GM12875 (cell line): ENCODE data around the gene FRMPD1.

ENCODE experiments used
- H3K4me3 ChIP-seq: one replicate; pipeline ENCODE4 v1.5.1; 2011; ENCODE audit warnings: low read depth, low read length, control low read depth
- CTCF ChIP-seq: IDR thresholded peaks from 2 replicates; pipeline ENCODE4 v1.5.1; 2011; ENCODE audit warnings: low read depth, mild to moderate bottlenecking, control low read depth, inconsistent platforms, low read length, moderate library complexity, borderline replicate concordance; ENCODE audit not compliant: insufficient read depth

FRMPD1 gene

GRCh38 chr9:37730256-37730655 is 79.5 kb downstream of the FRMPD1 start:
- TF ChIP-seq CTCF = no peak
- no peak overlapping the region for H3K4me3 ChIP-seq

- no peak overlapping the region for H3K4me3 ChIP-seq
- no peak for TF ChIP-seq CTCF
Observed at GRCh38 chr9:37730839-37731238, 80.1 kb downstream of the FRMPD1 start.

GRCh38 chr9:37732086-37732741 is 81.5 kb downstream of the FRMPD1 start:
- TF ChIP-seq CTCF = no peak

GRCh38 chr9:37732952-37733351 is 82.2 kb downstream of the FRMPD1 start:
- no peak for TF ChIP-seq CTCF

More at GRCh38 chr9:37732086-37732741, 81.5 kb downstream of the FRMPD1 start:
- H3K4me3 ChIP-seq = no peak overlapping the region

GRCh38 chr9:37739222-37739621 is 88.5 kb downstream of the FRMPD1 start:
- no peak for TF ChIP-seq CTCF
- H3K4me3 ChIP-seq = no peak overlapping the region

More at GRCh38 chr9:37732952-37733351, 82.2 kb downstream of the FRMPD1 start:
- no peak overlapping the region for H3K4me3 ChIP-seq

GRCh38 chr9:37740128-37740527 is 89.4 kb downstream of the FRMPD1 start:
- no peak for TF ChIP-seq CTCF

GRCh38 chr9:37740631-37741328 is 90.0 kb downstream of the FRMPD1 start:
- H3K4me3 ChIP-seq = no peak overlapping the region
- no peak for TF ChIP-seq CTCF

More at GRCh38 chr9:37740128-37740527, 89.4 kb downstream of the FRMPD1 start:
- H3K4me3 ChIP-seq = no peak overlapping the region
